Neuronal stem cell (in vitro differentiated cells): ENCODE data around the gene CFAP57.
"Not testable (repeated sequence)": the region's sequence is repeated elsewhere in the genome, so short reads cannot be mapped to it uniquely, and the experiment has no call there.

Source experiments
- DNase-seq: peaks from one replicate; pipeline ENCODE4 v3.0.0-alpha.2; 2013; ENCODE audit warnings: low spot score
- H2AFZ ChIP-seq: one replicate; pipeline ENCODE4 v1.6.1; 2013; ENCODE audit warnings: mild to moderate bottlenecking, low read length, inconsistent platforms
- H2AK5ac ChIP-seq: 2 replicates; pipeline ENCODE4 v1.6.1; 2013; ENCODE audit warnings: low read depth, mild to moderate bottlenecking, inconsistent platforms, low read length, moderate library complexity, mixed read lengths
- H2BK120ac ChIP-seq: 2 replicates; pipeline ENCODE4 v1.6.1; 2013; ENCODE audit warnings: low read depth, mild to moderate bottlenecking, inconsistent platforms, low read length, moderate library complexity, mixed read lengths
- H2BK12ac ChIP-seq: one replicate; pipeline ENCODE4 v1.6.1; 2013; ENCODE audit warnings: low read length, inconsistent platforms
- H2BK15ac ChIP-seq: 2 replicates; pipeline ENCODE4 v1.6.1; 2013; ENCODE audit warnings: mild to moderate bottlenecking, low read length, inconsistent platforms, mixed read lengths
- H2BK5ac ChIP-seq: one replicate; pipeline ENCODE4 v1.6.1; 2013; ENCODE audit warnings: inconsistent platforms, mild to moderate bottlenecking, low read length, moderate library complexity
- H3K14ac ChIP-seq: one replicate; pipeline ENCODE4 v1.6.1; 2013; ENCODE audit warnings: low read length, inconsistent platforms
- H3K18ac ChIP-seq: 2 replicates; pipeline ENCODE4 v1.6.1; 2013; ENCODE audit warnings: low read length, inconsistent platforms
- H3K23ac ChIP-seq: 2 replicates; pipeline ENCODE4 v1.6.1; 2013; ENCODE audit warnings: low read depth, mild to moderate bottlenecking, mixed read lengths, low read length, inconsistent platforms; ENCODE audit not compliant: poor library complexity
- H3K27ac ChIP-seq: replicated peaks from 3 replicates; pipeline ENCODE4 v1.5.1; 2013; ENCODE audit warnings: low read length, inconsistent platforms
- H3K27me3 ChIP-seq, 3 experiments: 2 replicates each; pipeline ENCODE4 v1.6.1; 2013; ENCODE audit warnings: low read length in 3 of 3, mild to moderate bottlenecking in 2 of 3, inconsistent platforms in 1 of 3, low read depth in 1 of 3, mixed read lengths in 1 of 3, moderate library complexity in 1 of 3; ENCODE audit not compliant: control insufficient read depth in 3 of 3, insufficient read depth in 3 of 3
- H3K36me3 ChIP-seq, 2 donors: replicated peaks in 1 of 2; 2 replicates each; pipeline ENCODE4 v1.6.1; 2013; ENCODE audit warnings: low read length in 2 of 2; ENCODE audit not compliant: control insufficient read depth in 2 of 2, insufficient read depth in 2 of 2
- H3K4ac ChIP-seq: 2 replicates; pipeline ENCODE4 v1.6.1; 2013; ENCODE audit warnings: inconsistent platforms, mild to moderate bottlenecking, low read length, moderate library complexity
- H3K4me1 ChIP-seq, 2 donors: 1 replicate in 1 of 2; 2 replicates in 1 of 2; pipeline ENCODE4 v1.6.1; 2013; ENCODE audit warnings: low read length in 2 of 2, low read depth in 1 of 2; ENCODE audit not compliant: control insufficient read depth in 2 of 2, insufficient read depth in 1 of 2
- H3K4me2 ChIP-seq: one replicate; pipeline ENCODE4 v1.6.1; 2013; ENCODE audit warnings: mild to moderate bottlenecking, low read length, inconsistent platforms; ENCODE audit not compliant: insufficient read depth, poor library complexity, severe bottlenecking
- H3K4me3 ChIP-seq, 2 donors: 2 replicates each; pipeline ENCODE4 v1.5.1; 2013; ENCODE audit warnings: low read length in 2 of 2, mild to moderate bottlenecking in 2 of 2, inconsistent platforms in 1 of 2, moderate library complexity in 1 of 2
- H3K79me1 ChIP-seq: one replicate; pipeline ENCODE4 v1.6.1; 2013; ENCODE audit warnings: low read depth, mild to moderate bottlenecking, inconsistent platforms, low read length, moderate library complexity
- H3K9ac ChIP-seq: one replicate; pipeline ENCODE4 v1.6.1; 2013; ENCODE audit warnings: mild to moderate bottlenecking, low read depth, low read length, inconsistent platforms; ENCODE audit not compliant: poor library complexity
- H3K9me3 ChIP-seq, 2 donors: replicated peaks in 1 of 2; 2 replicates each; pipeline versions ENCODE3 to v1.6.1; 2013; ENCODE audit warnings: low read length in 2 of 2, mild to moderate bottlenecking in 2 of 2, inconsistent platforms in 1 of 2, low read depth in 1 of 2, mixed read lengths in 1 of 2, moderate library complexity in 1 of 2; ENCODE audit not compliant: control insufficient read depth in 2 of 2, insufficient read depth in 1 of 2
- H4K8ac ChIP-seq: one replicate; pipeline ENCODE4 v1.6.1; 2013; ENCODE audit warnings: low read depth, mild to moderate bottlenecking, inconsistent platforms, low read length, moderate library complexity
- H4K91ac ChIP-seq: one replicate; pipeline ENCODE4 v1.6.1; 2013; ENCODE audit warnings: low read length, low read depth, mild to moderate bottlenecking, inconsistent platforms; ENCODE audit not compliant: poor library complexity
- WGBS, 2 donors: extraction: QIAGEN DNeasy Blood & Tissue Kit; methylation state at CpG; one replicate each; pipeline ENCODE4 v1.1.7; 2013; ENCODE audit warnings: missing lambda C conversion rate in 2 of 2, mixed read lengths in 1 of 2; ENCODE audit not compliant: insufficient read length in 2 of 2, insufficient replicate concordance in 1 of 2; ENCODE audit errors: extremely low coverage in 2 of 2; 5-methylcytosine and 5-hydroxymethylcytosine counted together

CFAP57 gene

GRCh38 chr1:43139295-43139694, 32.8 kb upstream of the CFAP57 start:
- H2BK15ac ChIP-seq, H3K9ac ChIP-seq, H3K4me2 ChIP-seq, H2AFZ ChIP-seq, H2BK12ac ChIP-seq, H3K4ac ChIP-seq, H3K23ac ChIP-seq, H2BK120ac ChIP-seq, H3K18ac ChIP-seq, H2BK5ac ChIP-seq, H3K14ac ChIP-seq, H3K4me1 ChIP-seq, H3K27me3 ChIP-seq, H4K8ac ChIP-seq, H2AK5ac ChIP-seq, H3K27ac ChIP-seq, H3K36me3 ChIP-seq, DNase-seq, H4K91ac ChIP-seq, H3K79me1 ChIP-seq, H3K4me3 ChIP-seq: not testable (repeated sequence)
- H3K9me3 ChIP-seq, result peaks cover 3 to 31% of the 10 kb centered on the region in 2 donors
- no CpG with 5 or more reads among the region's 8 CpGs for WGBS, 2 donors

DNA sequence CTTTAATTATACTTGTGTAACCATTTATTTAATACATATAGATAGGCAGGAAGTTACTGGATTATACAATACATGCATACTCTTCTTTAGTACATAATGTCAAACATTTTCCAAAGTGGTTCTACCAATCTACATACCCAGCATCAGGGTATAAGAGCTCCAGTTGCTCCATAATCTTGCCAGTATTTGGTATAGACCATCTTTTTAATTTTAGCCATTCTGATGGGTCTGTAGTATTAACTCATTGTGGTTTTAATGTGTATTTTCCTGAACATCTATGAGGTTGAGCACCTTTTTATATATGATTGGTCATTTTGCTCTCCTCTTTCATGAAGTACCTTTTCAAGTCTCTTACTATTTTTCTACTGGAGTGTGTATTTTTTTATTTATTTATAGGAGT, 32.1 kb upstream of the CFAP57 start:
- no peak overlapping the region for H2BK120ac ChIP-seq
- H3K18ac ChIP-seq, result no peak overlapping the region
- no peak overlapping the region for H3K9ac ChIP-seq
- peaks cover 2 to 24% of the 10 kb centered on the region in 2 donors for H3K9me3 ChIP-seq
- H2BK12ac ChIP-seq, result no peak overlapping the region
- H3K27me3 ChIP-seq, result no peaks in the 10 kb centered on the region
- H3K4me2 ChIP-seq, result no peak overlapping the region
- no peak overlapping the region for H2AFZ ChIP-seq
- no peak overlapping the region for H3K23ac ChIP-seq
- no peaks in the 10 kb centered on the region for H3K36me3 ChIP-seq
- H3K27ac ChIP-seq, result no peak overlapping the region
- no peak overlapping the region for H4K91ac ChIP-seq
- no peak overlapping the region for H4K8ac ChIP-seq
- no peak overlapping the region for H3K4me3 ChIP-seq
- H3K4me1 ChIP-seq, result no peaks in the 10 kb centered on the region
- no peak overlapping the region for H3K4ac ChIP-seq
- no peak overlapping the region for H2AK5ac ChIP-seq
- H2BK5ac ChIP-seq, result no peak overlapping the region
- no peak overlapping the region for H3K14ac ChIP-seq
- DNase-seq, result no peak
- peaks cover under 1% of the 10 kb centered on the region for H3K79me1 ChIP-seq
- H2BK15ac ChIP-seq, result no peak overlapping the region

DNA sequence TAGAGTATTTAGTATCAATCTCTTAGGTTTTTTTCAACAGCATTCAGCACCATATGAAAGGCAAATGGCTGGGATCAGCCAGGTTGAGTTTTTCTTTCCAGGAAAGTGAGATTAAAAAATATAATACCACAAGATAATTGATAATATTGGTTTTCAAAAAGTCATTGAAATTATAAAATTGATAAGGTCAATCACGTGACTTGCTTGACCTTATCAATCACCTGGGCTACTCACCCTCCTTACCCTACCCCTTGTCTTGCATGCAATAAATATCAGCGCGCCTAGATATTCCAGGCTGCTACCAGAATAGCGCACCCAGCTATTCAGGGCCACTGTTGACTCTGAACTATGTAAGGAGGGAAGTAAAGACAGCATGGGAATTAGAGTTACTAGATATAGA, 31.5 kb upstream of the CFAP57 start:
- H3K79me1 ChIP-seq, result no peaks in the 10 kb centered on the region
- H3K36me3 ChIP-seq, result no peaks in the 10 kb centered on the region
- no peak overlapping the region for H2AK5ac ChIP-seq
- H3K27ac ChIP-seq, result no peak overlapping the region
- peaks cover 0 to 19% of the 10 kb centered on the region in 2 donors for H3K9me3 ChIP-seq
- no peak overlapping the region for H4K91ac ChIP-seq
- H2BK5ac ChIP-seq, result no peak overlapping the region
- no CpG with 5 or more reads among the region's 4 CpGs for WGBS, 2 donors
- no peak overlapping the region for H3K4ac ChIP-seq
- H2BK120ac ChIP-seq, result no peak overlapping the region
- no peak overlapping the region for H4K8ac ChIP-seq
- H3K18ac ChIP-seq, result no peak overlapping the region
- no peaks in the 10 kb centered on the region for H3K4me1 ChIP-seq
- H3K4me3 ChIP-seq, result no peak overlapping the region
- DNase-seq, result no peak
- H3K27me3 ChIP-seq, result no peaks in the 10 kb centered on the region
- no peak overlapping the region for H2AFZ ChIP-seq
- H2BK15ac ChIP-seq, result no peak overlapping the region
- H3K9ac ChIP-seq, result no peak overlapping the region
- no peak overlapping the region for H2BK12ac ChIP-seq
- no peak overlapping the region for H3K4me2 ChIP-seq
- no peak overlapping the region for H3K14ac ChIP-seq
- no peak overlapping the region for H3K23ac ChIP-seq

DNA sequence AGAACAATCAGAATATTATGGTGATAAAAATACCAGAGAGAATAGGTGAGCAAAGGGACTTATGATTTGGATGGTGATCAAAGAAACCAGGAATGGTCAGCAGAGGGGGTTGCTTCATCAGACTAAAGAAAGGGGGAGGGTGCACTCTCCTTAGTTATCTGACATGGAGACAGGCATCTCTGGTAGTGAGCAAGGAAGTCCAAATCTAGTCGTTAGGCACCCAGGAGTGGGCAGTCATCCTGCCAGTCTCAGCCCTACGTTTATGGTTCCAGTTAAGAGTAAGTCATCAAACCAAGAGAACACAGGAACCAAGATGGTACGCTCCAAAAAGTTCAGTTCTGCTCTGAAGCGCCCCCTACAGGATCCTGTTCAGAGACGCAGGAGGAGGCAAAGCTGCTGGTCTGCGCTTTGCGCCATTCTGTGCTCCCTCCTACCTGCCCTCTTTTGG, 28.7 kb upstream of the CFAP57 start:
- no peak overlapping the region for H3K23ac ChIP-seq
- H2BK5ac ChIP-seq, result no peak overlapping the region
- no peak overlapping the region for H4K91ac ChIP-seq
- no peak overlapping the region for H2AK5ac ChIP-seq
- H2BK120ac ChIP-seq, result no peak overlapping the region
- no peak overlapping the region for H3K4me3 ChIP-seq
- H3K14ac ChIP-seq, result no peak overlapping the region
- H3K79me1 ChIP-seq, result no peaks in the 10 kb centered on the region
- no peak overlapping the region for H3K9ac ChIP-seq
- no peak overlapping the region for H3K18ac ChIP-seq
- DNase-seq, result peak; percentile 31
- H3K27ac ChIP-seq, result no peak overlapping the region
- WGBS, 2 donors, result no CpG with 5 or more reads among the region's 7 CpGs
- H3K4ac ChIP-seq, result no peak overlapping the region
- peaks cover 2 to 4% of the 10 kb centered on the region in 2 donors for H3K4me1 ChIP-seq
- H3K9me3 ChIP-seq, result peaks cover 0 to 18% of the 10 kb centered on the region in 2 donors
- peak overlapping the region; percentile 36 for H2AFZ ChIP-seq
- H3K4me2 ChIP-seq, result no peak overlapping the region
- H3K36me3 ChIP-seq, result no peaks in the 10 kb centered on the region
- no peaks in the 10 kb centered on the region for H3K27me3 ChIP-seq
- H4K8ac ChIP-seq, result no peak overlapping the region
- H2BK12ac ChIP-seq, result no peak overlapping the region
- no peak overlapping the region for H2BK15ac ChIP-seq
